Naive B cell (primary cell): ENCODE data around the gene STK35. TPM values are rescaled to one million over a fixed set of nuclear protein-coding genes. Genes with fewer than 3 reads are reported as not detected.
"Not testable (repeated sequence)": the region's sequence is repeated elsewhere in the genome, so short reads cannot be mapped to it uniquely, and the experiment has no call there.

Experiments
- ATAC-seq, 2 donors: fragments of 150-1000 bp; cut with Tn5 transposase; 2 replicates each; pipeline ENCODE4 v1.10.0; 2021; ENCODE audit warnings: low read depth in 2 of 2, mild to moderate bottlenecking in 2 of 2, moderate library complexity in 2 of 2
- DNase-seq: peaks from one replicate; pipeline ENCODE4 v3.0.0; 2022
- H3K27ac Mint-ChIP-seq, 6 donors: one replicate each; pipeline ENCODE4 v1.8.0; 2020 to 2022; ENCODE audit warnings: mild to moderate bottlenecking in 6 of 6, mixed read lengths in 6 of 6, moderate library complexity in 5 of 6, inconsistent platforms in 2 of 6
- H3K27me3 Mint-ChIP-seq, 3 donors: one replicate each; pipeline ENCODE4 v1.8.0; 2021 to 2022; ENCODE audit warnings: mixed read lengths in 3 of 3, mild to moderate bottlenecking in 1 of 3
- H3K36me3 Mint-ChIP-seq, 2 donors: one replicate each; pipeline ENCODE4 v1.8.0; 2020 to 2022; ENCODE audit warnings: mixed read lengths in 2 of 2, inconsistent platforms in 1 of 2, mild to moderate bottlenecking in 1 of 2
- H3K4me1 Mint-ChIP-seq, 3 donors: one replicate each; pipeline ENCODE4 v1.8.0; 2020 to 2022; ENCODE audit warnings: mixed read lengths in 3 of 3, inconsistent platforms in 1 of 3, mild to moderate bottlenecking in 1 of 3, moderate library complexity in 1 of 3
- H3K4me3 Mint-ChIP-seq, 8 donors: one replicate each; pipeline ENCODE4 v1.8.0; 2020 to 2022; ENCODE audit warnings: mild to moderate bottlenecking in 8 of 8, mixed read lengths in 8 of 8, moderate library complexity in 8 of 8, inconsistent platforms in 2 of 8
- H3K9me3 Mint-ChIP-seq, 7 donors: one replicate each; pipeline ENCODE4 v1.8.0; 2020 to 2022; ENCODE audit warnings: mixed read lengths in 7 of 7, mild to moderate bottlenecking in 5 of 7, inconsistent platforms in 2 of 7, moderate library complexity in 1 of 7
- polyA plus RNA-seq, 6 donors: library from polyadenylated mRNA; unstranded; fragments of 300-500 nt; fragmentation: Illumina TruSeq; gene quantifications; one replicate each; pipeline ENCODE4 v1.2.3, GENCODE V29; 2021; ENCODE audit warnings: low read depth in 6 of 6

The STK35 gene
- polyA plus RNA-seq, 6 donors from 2014 or later, result 3.3 to 8.7 (median 5.7) TPM

- ATAC-seq (no peak), DNase-seq (no peak)
- peaks cover 0 to 3% (median 0%) of the 10 kb centered on the region in 3 donors for H3K4me1 Mint-ChIP-seq
- H3K36me3 Mint-ChIP-seq, result no peaks in the 10 kb centered on the region
- H3K9me3 Mint-ChIP-seq, result no peaks in the 10 kb centered on the region
- no peak overlapping the region for H3K4me3 Mint-ChIP-seq
- no peak overlapping the region for H3K27ac Mint-ChIP-seq
- H3K27me3 Mint-ChIP-seq, result peaks cover 9 to 37% (median 12%) of the 10 kb centered on the region in 3 donors
Observed at GRCh38 chr20:2163757-2164156, 62.1 kb downstream of the STK35 start.

DNA sequence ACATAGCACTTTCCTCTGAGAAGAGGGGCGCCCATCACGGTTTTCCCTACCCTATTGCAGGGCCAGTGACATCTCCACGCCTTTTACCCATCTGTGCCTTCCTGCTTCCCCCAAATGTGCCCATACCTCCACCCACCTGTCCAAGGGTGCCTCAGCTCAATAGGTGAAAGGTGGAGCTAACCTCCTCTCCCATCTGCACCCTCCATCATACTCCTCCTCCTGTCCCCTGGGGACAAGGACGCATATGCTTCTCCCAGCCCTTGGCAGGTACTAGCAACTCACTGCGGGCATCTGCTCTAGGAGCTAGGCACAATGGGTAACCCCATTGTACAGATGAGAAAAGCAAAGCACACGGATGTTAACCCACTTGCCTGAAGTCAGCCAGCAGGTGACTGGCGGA is 62.8 kb downstream of the STK35 start:
- Mint-ChIP-seq H3K36me3 (no peaks in the 10 kb centered on the region), H3K27me3 (peaks cover 9 to 37% (median 12%) of the 10 kb centered on the region in 3 donors), H3K4me3 (peak overlapping the region in 1 of 8 donors; percentile 74), H3K27ac (no peak overlapping the region), H3K9me3 (no peaks in the 10 kb centered on the region), H3K4me1 (peaks cover 0 to 3% (median 0%) of the 10 kb centered on the region in 3 donors)
- ATAC-seq (no peak), DNase-seq (no peak)

- Mint-ChIP-seq H3K27ac (no peak overlapping the region), H3K4me1 (peaks cover 0 to 3% (median 0%) of the 10 kb centered on the region in 3 donors), H3K9me3 (no peaks in the 10 kb centered on the region), H3K27me3 (peaks cover 9 to 37% (median 12%) of the 10 kb centered on the region in 3 donors), H3K4me3 (no peak overlapping the region), H3K36me3 (no peaks in the 10 kb centered on the region)
- DNase-seq, result no peak
- ATAC-seq, result no peak
Observed at GRCh38 chr20:2164966-2165365, 63.3 kb downstream of the STK35 start.

DNA sequence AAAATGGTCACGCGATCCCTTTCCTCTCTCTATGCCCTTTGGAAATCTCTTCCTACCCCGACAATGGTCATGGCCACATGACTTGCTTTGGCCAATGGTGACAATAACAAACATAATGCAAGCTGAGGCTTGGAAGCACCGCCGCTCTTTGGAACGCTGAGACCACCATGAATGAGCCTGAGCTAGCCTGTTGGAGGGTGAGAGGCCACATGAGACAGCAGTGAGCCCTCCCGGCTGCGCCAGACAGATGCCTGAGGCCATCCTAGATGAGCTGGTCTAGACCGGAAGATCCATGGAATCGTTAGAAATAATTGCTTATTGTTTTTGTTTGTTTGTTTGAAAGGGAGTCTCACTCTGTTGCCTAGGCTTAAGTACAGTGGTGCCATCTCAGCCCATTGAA is 64.2 kb downstream of the STK35 start:
- Mint-ChIP-seq H3K4me1 (peaks cover 0 to 3% (median 0%) of the 10 kb centered on the region in 3 donors), H3K27ac (no peak overlapping the region), H3K9me3 (no peaks in the 10 kb centered on the region), H3K36me3 (no peaks in the 10 kb centered on the region), H3K27me3 (peaks cover 12 to 41% (median 13%) of the 10 kb centered on the region in 3 donors), H3K4me3 (no peak overlapping the region)
- no peak for ATAC-seq
- DNase-seq, result no peak

DNA sequence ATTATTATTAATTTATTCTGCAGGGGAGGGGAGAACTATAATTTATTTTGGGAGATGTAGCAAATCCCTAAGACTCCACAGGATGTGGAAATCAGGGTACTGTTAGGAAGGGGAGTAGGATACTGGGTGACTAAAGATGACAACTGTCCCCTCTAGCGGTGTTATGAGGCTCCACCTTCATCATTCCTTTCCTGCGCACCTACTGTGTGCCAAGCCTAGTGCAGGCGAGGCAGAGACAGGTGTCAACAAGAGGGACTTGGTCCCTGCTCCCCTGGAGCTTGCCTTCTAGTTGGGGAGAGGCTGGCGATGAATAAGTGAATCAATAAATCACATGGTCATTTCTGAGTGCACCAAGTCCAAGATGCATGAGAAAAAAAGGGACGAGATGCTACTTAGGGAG is 65.5 kb downstream of the STK35 start:
- no peak overlapping the region for H3K4me3 Mint-ChIP-seq
- no peaks in the 10 kb centered on the region for H3K36me3 Mint-ChIP-seq
- H3K9me3 Mint-ChIP-seq, result no peaks in the 10 kb centered on the region
- H3K4me1 Mint-ChIP-seq, result peaks cover 0 to 2% (median 2%) of the 10 kb centered on the region in 3 donors
- no peak for ATAC-seq
- peak overlapping the region in 1 of 6 donors; percentile 15 for H3K27ac Mint-ChIP-seq
- no peak for DNase-seq
- H3K27me3 Mint-ChIP-seq, result peaks cover 12 to 44% (median 21%) of the 10 kb centered on the region in 3 donors

DNA sequence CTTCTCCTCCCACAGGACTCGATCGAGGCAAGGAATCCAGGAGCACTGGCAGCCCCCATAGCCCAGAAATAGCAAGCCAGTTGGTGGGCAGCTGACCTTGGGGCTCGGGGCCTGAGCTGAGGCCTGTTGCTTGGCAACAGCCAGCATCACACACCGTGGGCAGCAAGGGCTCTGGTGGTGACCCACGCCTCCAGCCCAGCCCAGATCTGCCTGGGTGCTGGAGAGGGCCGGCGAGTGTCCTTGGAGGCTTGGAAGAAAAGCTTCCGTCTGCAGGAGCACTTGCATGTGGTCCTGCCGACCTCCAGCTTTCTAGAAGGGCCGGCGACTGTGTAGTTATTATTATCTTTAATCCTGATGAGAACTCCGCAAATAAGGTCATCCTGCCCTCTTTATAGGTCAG is 67.3 kb downstream of the STK35 start:
- no peaks in the 10 kb centered on the region for H3K9me3 Mint-ChIP-seq
- ATAC-seq (no peak), DNase-seq (no peak)
- H3K36me3 Mint-ChIP-seq, result no peaks in the 10 kb centered on the region
- H3K27me3 Mint-ChIP-seq, result peaks cover 21 to 36% (median 24%) of the 10 kb centered on the region in 3 donors
- H3K4me1 Mint-ChIP-seq, result peaks cover 4 to 6% (median 6%) of the 10 kb centered on the region in 3 donors
- no peak overlapping the region for H3K4me3 Mint-ChIP-seq
- peak overlapping the region in 1 of 6 donors; percentile 57 for H3K27ac Mint-ChIP-seq

- Mint-ChIP-seq H3K9me3 (no peaks in the 10 kb centered on the region), H3K27ac (peak overlapping the region in 1 of 6 donors; percentile 57), H3K4me1 (peaks cover 4 to 6% (median 6%) of the 10 kb centered on the region in 3 donors), H3K27me3 (peaks cover 24 to 33% (median 24%) of the 10 kb centered on the region in 3 donors), H3K4me3 (no peak overlapping the region), H3K36me3 (no peaks in the 10 kb centered on the region)
- DNase-seq, result no peak
- no peak for ATAC-seq
Observed at GRCh38 chr20:2169456-2170088, 67.9 kb downstream of the STK35 start.

GRCh38 chr20:2170404-2170803 is 68.8 kb downstream of the STK35 start:
- H3K27ac Mint-ChIP-seq, result peak overlapping the region in 1 of 6 donors; percentile 73
- peaks cover 24 to 33% (median 26%) of the 10 kb centered on the region in 3 donors for H3K27me3 Mint-ChIP-seq
- no peaks in the 10 kb centered on the region for H3K36me3 Mint-ChIP-seq
- H3K4me3 Mint-ChIP-seq, result no peak overlapping the region
- H3K9me3 Mint-ChIP-seq, result no peaks in the 10 kb centered on the region
- H3K4me1 Mint-ChIP-seq, result peaks cover 4 to 6% (median 6%) of the 10 kb centered on the region in 3 donors
- ATAC-seq (no peak), DNase-seq (no peak)

DNA sequence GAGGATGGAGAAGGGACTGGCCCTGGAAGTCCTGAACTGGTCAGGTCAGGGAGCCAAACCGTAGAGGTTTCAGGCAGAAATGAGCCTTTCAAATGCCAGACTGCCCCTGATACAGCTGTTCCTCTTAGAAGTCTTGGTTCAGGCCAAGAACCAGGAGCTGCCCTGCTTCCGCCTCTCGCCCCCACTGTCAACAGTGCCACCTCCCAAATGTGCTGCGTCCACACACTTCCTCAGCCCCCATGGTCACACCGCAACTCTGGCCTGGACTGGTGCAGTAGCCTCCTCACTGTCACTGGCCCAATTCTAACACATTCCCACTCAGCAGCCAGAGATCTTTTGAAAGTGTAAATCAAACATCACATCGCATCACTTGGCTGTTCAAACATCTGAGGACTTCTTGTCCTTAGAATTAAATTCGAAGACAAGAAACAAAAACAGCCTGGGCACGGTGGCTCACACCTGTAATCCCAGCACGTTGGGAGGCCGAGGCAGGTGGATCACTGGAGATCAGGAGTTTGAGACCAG is 69.7 kb downstream of the STK35 start:
- H3K4me3 Mint-ChIP-seq, result no peak overlapping the region
- H3K27ac Mint-ChIP-seq, result no peak overlapping the region
- ATAC-seq (no peak), DNase-seq (no peak)
- H3K27me3 Mint-ChIP-seq, result peaks cover 24 to 27% (median 25%) of the 10 kb centered on the region in 3 donors
- peaks cover 4 to 6% (median 6%) of the 10 kb centered on the region in 3 donors for H3K4me1 Mint-ChIP-seq
- H3K36me3 Mint-ChIP-seq, result no peaks in the 10 kb centered on the region
- no peaks in the 10 kb centered on the region for H3K9me3 Mint-ChIP-seq

DNA sequence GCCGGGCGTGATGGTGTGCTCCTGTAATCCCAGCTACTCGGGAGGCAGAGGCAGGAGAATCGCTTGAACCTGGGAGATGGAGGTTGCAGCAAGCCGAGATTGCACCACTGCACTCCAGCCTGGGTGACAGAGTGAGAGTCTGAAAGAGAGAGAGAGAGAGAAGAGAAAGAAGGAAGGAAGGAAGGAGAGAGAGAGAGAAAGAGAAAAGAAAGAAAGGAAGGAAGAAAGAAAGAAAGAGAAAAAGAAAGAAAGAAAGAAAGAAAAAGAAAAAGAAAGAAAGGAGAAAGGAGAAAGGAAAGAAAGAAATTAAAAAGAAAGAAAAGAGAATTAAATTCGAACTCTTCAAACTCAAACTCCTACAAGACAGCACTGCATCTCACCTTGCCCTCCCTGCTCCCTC is 70.2 kb downstream of the STK35 start:
- H3K36me3 Mint-ChIP-seq, ATAC-seq, H3K4me1 Mint-ChIP-seq, DNase-seq, H3K4me3 Mint-ChIP-seq, H3K9me3 Mint-ChIP-seq: not testable (repeated sequence)
- H3K27me3 Mint-ChIP-seq, result peaks cover 23 to 25% (median 24%) of the 10 kb centered on the region in 3 donors
- peak overlapping the region in 1 of 6 donors; percentile 53 for H3K27ac Mint-ChIP-seq

DNA sequence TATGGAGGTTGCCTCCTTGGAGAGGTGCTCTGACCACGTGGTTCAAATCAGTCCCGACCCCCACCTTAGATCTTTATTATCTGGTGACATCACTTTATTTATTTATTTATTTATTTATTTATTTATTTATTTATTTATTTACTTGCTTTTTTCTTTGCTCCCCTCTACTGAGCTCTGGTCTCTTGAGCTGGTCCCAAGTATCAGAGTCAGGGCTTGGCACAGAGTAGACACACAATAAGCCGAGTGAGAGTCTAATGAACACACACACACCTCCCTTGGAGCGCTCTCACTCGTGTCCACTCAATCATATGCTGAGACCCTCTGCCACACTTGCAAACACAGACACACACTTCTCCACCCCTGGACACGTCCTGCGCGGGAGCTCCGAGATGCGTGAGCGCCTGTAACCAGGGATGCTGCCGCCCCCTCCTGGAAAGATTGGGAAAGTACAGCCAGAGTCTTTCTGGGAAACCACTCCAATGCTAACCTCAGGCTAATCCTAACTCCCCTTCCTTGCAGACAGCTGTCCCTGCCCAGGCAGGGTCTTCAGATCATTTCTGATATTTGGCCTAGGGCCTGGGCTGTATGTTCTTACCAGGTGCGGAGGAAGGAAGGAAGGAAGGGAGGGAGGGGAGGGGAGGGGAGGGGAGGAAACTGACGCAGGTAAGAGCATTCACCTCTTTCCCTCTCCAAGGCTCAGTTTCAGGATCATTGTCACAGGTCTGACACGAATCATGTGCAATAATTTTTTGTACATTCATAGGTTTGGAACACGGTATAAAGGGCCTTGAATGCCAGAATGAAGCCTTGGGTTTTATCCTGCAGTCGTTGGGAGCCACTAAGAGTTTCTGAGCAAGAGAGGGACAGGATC is 70.9 kb downstream of the STK35 start:
- no peaks in the 10 kb centered on the region for H3K9me3 Mint-ChIP-seq
- H3K36me3 Mint-ChIP-seq, result no peaks in the 10 kb centered on the region
- no peak overlapping the region for H3K27ac Mint-ChIP-seq
- DNase-seq (peak; percentile 64), ATAC-seq (peak; percentile 47 to 57)
- H3K4me3 Mint-ChIP-seq, result peak overlapping the region in 1 of 8 donors; percentile 15
- peaks cover 4 to 6% (median 6%) of the 10 kb centered on the region in 3 donors for H3K4me1 Mint-ChIP-seq
- H3K27me3 Mint-ChIP-seq, result peaks cover 20 to 32% (median 23%) of the 10 kb centered on the region in 3 donors

DNA sequence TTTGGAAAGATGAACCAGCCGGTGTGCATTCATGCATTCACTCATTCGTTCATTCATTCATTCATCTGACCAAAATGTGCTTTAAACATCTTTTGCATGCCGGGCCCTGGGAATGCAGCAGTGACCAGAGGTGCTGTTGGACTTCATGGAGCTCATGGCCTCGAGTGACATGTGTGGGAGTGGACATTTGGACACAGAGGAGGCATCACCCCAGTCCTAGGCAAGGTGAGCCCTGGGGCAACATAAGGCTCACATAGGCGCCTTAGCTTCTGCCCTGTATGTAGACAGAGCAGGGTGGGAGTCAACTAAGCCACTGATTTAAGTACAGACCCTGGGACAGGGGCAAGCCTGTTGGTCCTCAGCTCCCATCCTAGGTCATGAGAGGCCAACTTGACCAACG is 71.6 kb downstream of the STK35 start:
- H3K4me3 Mint-ChIP-seq, result no peak overlapping the region
- peaks cover 6 to 8% (median 8%) of the 10 kb centered on the region in 3 donors for H3K4me1 Mint-ChIP-seq
- peaks cover 22 to 33% (median 25%) of the 10 kb centered on the region in 3 donors for H3K27me3 Mint-ChIP-seq
- DNase-seq (no peak), ATAC-seq (no peak)
- no peak overlapping the region for H3K27ac Mint-ChIP-seq
- no peaks in the 10 kb centered on the region for H3K36me3 Mint-ChIP-seq
- H3K9me3 Mint-ChIP-seq, result no peaks in the 10 kb centered on the region

DNA sequence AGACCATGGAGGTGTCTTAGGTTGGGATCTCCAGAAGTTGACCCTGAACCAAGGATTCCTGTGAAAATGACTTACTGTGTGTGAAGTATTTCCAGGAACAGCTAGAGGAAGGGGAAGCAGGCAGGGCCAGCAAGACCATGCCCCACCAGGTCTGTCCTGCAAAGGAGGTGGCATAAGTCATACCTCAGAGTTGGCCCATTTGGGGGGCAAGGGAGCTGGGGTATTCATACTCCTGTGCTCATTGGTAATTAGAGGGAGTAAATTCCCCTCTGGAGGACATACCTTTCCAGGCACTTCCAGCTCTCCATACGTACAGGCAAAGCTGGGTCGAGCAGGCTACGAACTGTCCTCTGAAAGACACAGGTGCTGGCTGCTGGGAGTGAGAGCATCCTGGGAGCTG is 72.4 kb downstream of the STK35 start:
- H3K4me1 Mint-ChIP-seq, result peaks cover 11 to 15% (median 12%) of the 10 kb centered on the region in 3 donors
- H3K27me3 Mint-ChIP-seq, result peaks cover 24 to 41% (median 32%) of the 10 kb centered on the region in 3 donors
- H3K4me3 Mint-ChIP-seq, result no peak overlapping the region
- H3K36me3 Mint-ChIP-seq, result no peaks in the 10 kb centered on the region
- no peaks in the 10 kb centered on the region for H3K9me3 Mint-ChIP-seq
- DNase-seq, result no peak
- H3K27ac Mint-ChIP-seq, result no peak overlapping the region
- ATAC-seq, result no peak
